C4-2B (cell line): ENCODE data around the gene ANXA2.

Experiments
- H3K27ac ChIP-seq: fragments of 450-650 bp; 2 replicates; pipeline ENCODE4 v1.5.1; 2017
- ZFX ChIP-seq: fragments of 450-650 bp; IDR thresholded peaks from 2 replicates; pipeline ENCODE4 v1.6.1; 2017
- TF ChIP-seq, protein P1 (sequence below): fragments of 450-650 bp; conservative IDR thresholded peaks from 2 replicates; pipeline ENCODE4 v1.5.1; 2017; ENCODE audit warnings: mild to moderate bottlenecking

ANXA2 gene

DNA sequence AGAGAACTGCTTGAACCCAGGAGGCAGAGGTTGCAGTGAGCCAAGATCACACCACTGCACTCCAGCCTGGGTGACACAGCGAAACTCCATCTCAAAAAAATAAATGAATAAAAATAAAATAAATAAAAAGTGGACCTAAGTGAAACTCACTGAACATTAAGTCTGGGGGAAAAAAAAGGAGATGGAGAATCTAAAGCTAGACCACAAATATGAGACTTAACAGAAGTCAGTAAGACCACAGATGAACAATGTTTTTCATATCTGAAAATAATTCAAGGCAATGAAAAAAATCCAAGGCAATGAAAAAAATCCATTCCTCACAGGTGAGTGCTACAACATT lies 18.6 kb downstream of the ANXA2 start:
- no peak overlapping the region for H3K27ac ChIP-seq
- TF ChIP-seq ZFX: no peak

DNA sequence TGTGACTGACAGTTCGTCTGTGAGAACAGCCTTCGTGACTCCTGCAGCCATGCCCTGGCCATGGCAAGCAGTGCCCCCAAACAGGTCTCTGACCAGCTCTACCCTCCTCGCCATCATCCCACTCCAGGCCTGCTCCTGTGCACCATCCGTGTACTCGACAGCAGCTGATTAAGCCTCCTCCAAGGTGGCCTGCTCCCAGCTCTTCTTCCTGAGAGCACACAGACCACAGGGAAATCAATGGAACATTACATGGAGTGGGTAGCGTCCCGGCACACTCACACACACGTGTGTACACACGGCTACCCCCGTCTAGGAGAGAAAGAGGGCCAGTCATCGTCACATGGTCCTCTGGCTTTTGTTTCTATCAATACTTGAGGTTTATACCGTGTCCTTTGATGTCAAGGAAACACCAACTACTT lies 21.1 kb downstream of the ANXA2 start:
- TF ChIP-seq, protein P1, sequence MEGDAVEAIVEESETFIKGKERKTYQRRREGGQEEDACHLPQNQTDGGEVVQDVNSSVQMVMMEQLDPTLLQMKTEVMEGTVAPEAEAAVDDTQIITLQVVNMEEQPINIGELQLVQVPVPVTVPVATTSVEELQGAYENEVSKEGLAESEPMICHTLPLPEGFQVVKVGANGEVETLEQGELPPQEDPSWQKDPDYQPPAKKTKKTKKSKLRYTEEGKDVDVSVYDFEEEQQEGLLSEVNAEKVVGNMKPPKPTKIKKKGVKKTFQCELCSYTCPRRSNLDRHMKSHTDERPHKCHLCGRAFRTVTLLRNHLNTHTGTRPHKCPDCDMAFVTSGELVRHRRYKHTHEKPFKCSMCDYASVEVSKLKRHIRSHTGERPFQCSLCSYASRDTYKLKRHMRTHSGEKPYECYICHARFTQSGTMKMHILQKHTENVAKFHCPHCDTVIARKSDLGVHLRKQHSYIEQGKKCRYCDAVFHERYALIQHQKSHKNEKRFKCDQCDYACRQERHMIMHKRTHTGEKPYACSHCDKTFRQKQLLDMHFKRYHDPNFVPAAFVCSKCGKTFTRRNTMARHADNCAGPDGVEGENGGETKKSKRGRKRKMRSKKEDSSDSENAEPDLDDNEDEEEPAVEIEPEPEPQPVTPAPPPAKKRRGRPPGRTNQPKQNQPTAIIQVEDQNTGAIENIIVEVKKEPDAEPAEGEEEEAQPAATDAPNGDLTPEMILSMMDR: no peak
- TF ChIP-seq ZFX: no peak
- peak overlapping the region; percentile 55 for H3K27ac ChIP-seq

DNA sequence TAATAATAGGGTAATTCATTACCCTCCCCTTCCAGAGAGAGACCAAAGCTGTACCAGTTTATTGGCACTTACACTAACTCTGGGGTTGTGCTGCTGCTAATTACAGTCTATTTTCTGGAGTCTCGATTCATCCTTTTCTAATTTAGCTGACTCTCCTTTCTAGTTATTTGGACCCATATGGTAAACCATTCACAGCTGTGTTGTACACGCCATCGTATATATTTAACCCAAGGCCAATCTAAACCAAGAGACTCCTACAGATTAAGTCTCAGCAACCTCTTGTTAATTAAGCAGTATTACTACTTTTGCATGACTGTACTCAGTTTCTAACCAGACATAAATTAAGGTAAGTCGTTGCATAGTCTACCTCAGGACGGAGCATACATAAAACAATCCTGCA lies 22.5 kb downstream of the ANXA2 start:
- H3K27ac ChIP-seq: peak overlapping the region; percentile 85; the same call in 1 of the 2 replicates
- no peak for TF ChIP-seq ZFX
- TF ChIP-seq, protein P1: no peak

DNA sequence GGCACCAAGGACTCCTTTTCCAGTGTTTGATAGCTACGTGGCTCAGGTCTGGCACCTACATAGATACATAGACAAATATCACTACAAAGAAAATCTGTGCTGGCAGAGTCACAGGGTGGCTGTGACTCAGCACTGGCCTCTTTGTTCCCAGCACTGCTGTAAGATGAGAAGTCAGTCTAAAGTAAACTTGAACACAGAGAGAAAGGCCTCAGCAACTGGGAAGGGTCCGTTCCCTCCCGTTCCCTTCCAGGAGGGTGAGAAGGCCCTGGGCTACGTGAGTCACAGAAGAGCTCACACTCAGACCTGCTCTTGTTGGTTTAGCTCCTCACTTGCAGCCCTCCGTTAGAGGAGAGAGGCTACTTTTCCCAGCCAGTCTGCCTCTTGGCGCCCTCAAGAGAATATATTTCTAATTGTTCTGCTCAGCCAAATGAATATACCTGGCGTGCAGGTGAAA lies 23.1 kb downstream of the ANXA2 start:
- H3K27ac ChIP-seq: peak overlapping the region; percentile 85
- TF ChIP-seq, protein P1: no peak; the same call in 1 of the 2 replicates
- TF ChIP-seq ZFX: peak; percentile 24; the same call in 1 of the 2 replicates

DNA sequence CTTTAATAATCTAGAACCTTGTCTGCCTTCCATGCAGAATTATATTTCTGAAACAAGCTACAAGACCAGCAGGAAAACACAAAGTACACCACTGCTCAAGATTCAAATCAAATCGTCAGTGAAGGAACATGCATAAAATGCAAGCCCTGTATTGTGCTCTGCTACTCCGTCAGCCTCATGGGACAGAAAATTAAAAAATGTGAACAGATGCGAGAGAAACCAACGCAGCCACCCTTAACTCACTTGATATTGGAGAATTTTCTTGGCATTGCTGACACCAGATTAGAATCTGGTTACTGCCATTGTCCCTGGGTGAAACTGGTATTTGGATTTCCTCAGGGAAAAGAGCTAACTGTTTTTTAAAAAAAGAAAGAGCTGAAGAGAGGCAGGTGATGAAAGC lies 23.6 kb downstream of the ANXA2 start:
- no peak for TF ChIP-seq ZFX
- TF ChIP-seq, protein P1: no peak
- H3K27ac ChIP-seq: peak overlapping the region; percentile 85

DNA sequence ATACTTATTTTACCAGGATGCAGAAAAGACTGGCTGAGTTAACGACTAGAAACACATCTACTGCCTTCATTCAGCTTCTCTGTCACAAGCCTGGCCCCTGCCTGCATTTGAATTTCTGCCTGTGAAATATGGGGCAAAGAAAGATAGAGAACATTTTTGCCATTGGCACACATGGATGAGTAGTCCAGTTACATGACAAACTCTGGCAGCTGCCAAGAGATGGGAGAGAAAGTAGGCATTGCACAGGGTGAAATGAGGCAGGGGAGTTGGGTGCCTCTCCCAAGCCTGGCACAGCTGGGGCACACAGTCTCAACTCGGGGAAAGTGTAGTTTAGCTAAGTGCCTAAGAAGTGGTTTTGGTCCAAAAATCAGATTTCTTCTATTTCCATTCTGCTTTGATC lies 24.0 kb downstream of the ANXA2 start:
- TF ChIP-seq ZFX: no peak
- TF ChIP-seq, protein P1: no peak
- peak overlapping the region; percentile 85 for H3K27ac ChIP-seq

DNA sequence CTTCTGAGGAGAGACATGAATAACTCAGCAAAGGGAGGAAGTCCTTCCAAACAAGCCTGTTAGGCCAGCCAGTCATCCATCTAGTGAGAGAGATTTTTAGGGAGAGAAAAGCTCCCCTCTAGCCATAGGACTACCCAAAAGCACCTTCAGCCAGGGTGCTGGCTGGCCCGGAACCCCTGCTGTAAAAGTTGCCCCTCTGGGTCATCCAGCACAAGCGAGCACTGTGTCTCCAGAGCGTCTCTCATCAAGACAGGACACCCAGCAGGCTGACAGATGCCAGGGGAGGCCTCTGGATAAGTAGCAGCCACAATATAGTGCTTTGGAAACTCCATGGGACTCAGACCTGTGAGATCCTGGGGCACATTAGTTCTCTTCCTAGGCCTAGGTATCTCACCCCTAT lies 24.5 kb downstream of the ANXA2 start:
- H3K27ac ChIP-seq: peak overlapping the region; percentile 85
- no peak for TF ChIP-seq ZFX
- TF ChIP-seq, protein P1: no peak

DNA sequence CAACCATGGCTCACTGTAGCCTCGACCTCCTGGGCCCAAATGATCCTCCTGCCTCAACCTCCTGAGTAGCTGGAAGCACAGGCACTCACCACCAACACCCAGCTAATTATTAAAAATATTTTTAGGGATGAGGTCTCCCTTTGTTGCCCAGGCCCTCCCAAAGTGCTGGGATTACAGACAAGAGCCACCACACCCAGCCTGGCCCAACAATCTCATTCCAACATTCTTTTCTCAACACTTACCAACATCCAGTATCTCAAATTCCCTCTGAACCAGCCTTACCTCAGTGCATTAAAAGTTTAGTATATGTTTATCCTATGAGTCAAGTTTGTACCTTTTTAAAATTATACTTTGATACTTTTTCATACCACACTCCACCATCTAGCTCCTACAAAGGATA lies 25.0 kb downstream of the ANXA2 start:
- H3K27ac ChIP-seq: peak overlapping the region; percentile 85; the same call in 1 of the 2 replicates
- TF ChIP-seq, protein P1: no peak
- no peak for TF ChIP-seq ZFX
